WTC11 (cell line): ENCODE data around the gene SRR. TPM values are rescaled to one million over a fixed set of nuclear protein-coding genes. Genes with fewer than 3 reads are reported as not detected.

Experiments used
- ATAC-seq: fragments of 200-7000 bp; cut with Tn5 transposase; 2 replicates; pipeline ENCODE4 v1.10.0; 2021; ENCODE audit warnings: mild to moderate bottlenecking, moderate library complexity
- CTCF ChIA-PET: fragments of 300-600 bp; sonication (Branson Sonifier 250); formaldehyde crosslinking; loops from one replicate; lab custom pipeline; 2021; ENCODE audit warnings: antibody characterized with exemption; lab: Charles Lee
- POLR2A ChIA-PET: fragments of 350-600 bp; sonication (Branson Sonifier 250); formaldehyde crosslinking; loops from one replicate; lab custom pipeline; 2021; ENCODE audit warnings: antibody characterized with exemption; lab: Charles Lee
- DNase-seq: peaks from one replicate; pipeline ENCODE4 v3.0.0; 2021; ENCODE audit warnings: low spot score
- H3K27ac Mint-ChIP-seq: 2 replicates; pipeline ENCODE4 v1.8.0; 2021; ENCODE audit warnings: mixed read lengths
- H3K27me3 Mint-ChIP-seq: 2 replicates; pipeline ENCODE4 v1.8.0; 2021; ENCODE audit warnings: low read depth, mild to moderate bottlenecking, moderate library complexity, mixed read lengths
- H3K36me3 Mint-ChIP-seq: 2 replicates; pipeline ENCODE4 v1.8.0; 2021; ENCODE audit warnings: mixed read lengths
- H3K4me1 Mint-ChIP-seq: 2 replicates; pipeline ENCODE4 v1.8.0; 2022; ENCODE audit warnings: mixed read lengths
- H3K4me3 Mint-ChIP-seq: 2 replicates; pipeline ENCODE4 v1.8.0; 2021; ENCODE audit warnings: mild to moderate bottlenecking, moderate library complexity, mixed read lengths
- H3K9me3 Mint-ChIP-seq: 2 replicates; pipeline ENCODE4 v1.8.0; 2021; ENCODE audit warnings: mixed read lengths
- ATF1 ChIP-seq: sonication (generic); formaldehyde crosslinking; IDR thresholded peaks from 2 replicates; pipeline ENCODE4 v1.8.1; 2023; ENCODE audit warnings: mild to moderate bottlenecking, moderate library complexity, missing genetic modification reagents
- EMX1 ChIP-seq: fragments of 250-450 bp; sonication (Bioruptor Pico); IDR thresholded peaks from 2 replicates; pipeline ENCODE4 v1.8.0; 2021; ENCODE audit warnings: mild to moderate bottlenecking
- ESRRA ChIP-seq: sonication (generic); formaldehyde crosslinking; IDR thresholded peaks from 2 replicates; pipeline ENCODE4 v1.8.1; 2022; ENCODE audit warnings: mild to moderate bottlenecking, missing genetic modification reagents, borderline replicate concordance
- ETV6 ChIP-seq: sonication (generic); formaldehyde crosslinking; IDR thresholded peaks from 2 replicates; pipeline ENCODE4 v1.8.1; 2022; ENCODE audit warnings: mild to moderate bottlenecking, missing genetic modification reagents
- MXD4 ChIP-seq: fragments of 250-450 bp; sonication (Bioruptor Pico); IDR thresholded peaks from 2 replicates; pipeline ENCODE4 v1.8.0; 2021; ENCODE audit warnings: mild to moderate bottlenecking, moderate library complexity, borderline replicate concordance
- NR3C1 ChIP-seq: sonication (generic); formaldehyde crosslinking; conservative IDR thresholded peaks from 2 replicates; pipeline ENCODE4 v1.8.1; 2023; ENCODE audit warnings: low read depth, mild to moderate bottlenecking, missing genetic modification reagents
- PRRX2 ChIP-seq: fragments of 250-450 bp; sonication (Bioruptor Pico); IDR thresholded peaks from 2 replicates; pipeline ENCODE4 v1.8.0; 2021; ENCODE audit warnings: mild to moderate bottlenecking
- RELA ChIP-seq: sonication (generic); formaldehyde crosslinking; IDR thresholded peaks from 2 replicates; pipeline ENCODE4 v1.8.1; 2022; ENCODE audit warnings: missing genetic modification reagents, mild to moderate bottlenecking, borderline replicate concordance
- SP1 ChIP-seq: sonication (generic); formaldehyde crosslinking; conservative IDR thresholded peaks from 2 replicates; pipeline ENCODE4 v1.8.1; 2022; ENCODE audit warnings: missing genetic modification reagents
- TEAD1 ChIP-seq: sonication (generic); formaldehyde crosslinking; IDR thresholded peaks from 2 replicates; pipeline ENCODE4 v1.8.0; 2022; ENCODE audit warnings: mild to moderate bottlenecking, missing genetic modification reagents
- total RNA-seq: library from RNA; stranded (reverse); gene quantifications from 3 replicates; pipeline ENCODE4 v1.2.3, GENCODE V29; 2021
- TF ChIP-seq, protein P1 (sequence below): sonication (generic); formaldehyde crosslinking; IDR thresholded peaks from 2 replicates; pipeline ENCODE4 v1.8.1; 2023; ENCODE audit warnings: mild to moderate bottlenecking, missing genetic modification reagents
- TF ChIP-seq, protein P2 (sequence below): fragments of 250-450 bp; sonication (Bioruptor Pico); IDR thresholded peaks from 2 replicates; pipeline ENCODE4 v1.9.0; 2021; ENCODE audit warnings: moderate library complexity, mild to moderate bottlenecking, inconsistent platforms, borderline replicate concordance
- TF ChIP-seq, protein P3 (sequence below): fragments of 250-450 bp; sonication (Bioruptor Pico); IDR thresholded peaks from 2 replicates; pipeline ENCODE4 v1.9.0; 2021; ENCODE audit warnings: mild to moderate bottlenecking, borderline replicate concordance
- TF ChIP-seq, protein P4 (sequence below): fragments of 250-450 bp; sonication (Bioruptor Pico); IDR thresholded peaks from 2 replicates; pipeline ENCODE4 v1.9.0; 2021; ENCODE audit warnings: mild to moderate bottlenecking
- TF ChIP-seq, protein P5 (sequence below): sonication (generic); formaldehyde crosslinking; IDR thresholded peaks from 2 replicates; pipeline ENCODE4 v1.8.1; 2022; ENCODE audit warnings: low read depth, mild to moderate bottlenecking, moderate library complexity, missing genetic modification reagents, borderline replicate concordance
- TF ChIP-seq, protein P6 (sequence below): fragments of 250-450 bp; sonication (Bioruptor Pico); IDR thresholded peaks from 2 replicates; pipeline ENCODE4 v2.1.2; 2022; ENCODE audit warnings: mild to moderate bottlenecking, moderate library complexity
- TF ChIP-seq, protein P7 (sequence below): sonication (generic); formaldehyde crosslinking; IDR thresholded peaks from 2 replicates; pipeline ENCODE4 v1.8.0; 2022; ENCODE audit warnings: mild to moderate bottlenecking, missing genetic modification reagents

Gene SRR
- total RNA-seq, 1 experiment from 2014 or later: 5.1 TPM

DNA sequence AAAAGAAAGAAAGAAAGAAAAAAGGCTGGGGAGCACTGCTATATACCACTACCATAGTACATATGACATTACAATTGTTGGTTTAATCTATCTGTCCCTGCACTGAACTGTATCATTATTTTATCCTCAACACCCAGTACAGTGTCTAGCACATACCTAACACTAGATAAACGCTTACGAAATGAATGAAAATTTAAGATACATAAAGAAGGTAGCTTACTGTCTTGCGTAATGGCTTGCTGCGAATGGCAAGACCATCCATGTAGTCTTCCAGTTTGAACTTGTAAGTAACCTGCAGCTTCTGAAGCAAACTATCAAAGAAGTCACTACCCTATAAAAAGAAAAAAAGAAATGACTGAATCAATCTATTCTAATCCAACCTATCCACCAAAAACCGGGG, 6.7 kb upstream of the SRR start:
- Mint-ChIP-seq H3K27ac (no peak overlapping the region), H3K4me1 (peaks cover 6% of the 10 kb centered on the region), H3K4me3 (no peak overlapping the region), H3K36me3 (peaks cover 58% of the 10 kb centered on the region), H3K27me3 (peaks cover 4% of the 10 kb centered on the region; the same call in 1 of the 2 replicates), H3K9me3 (no peaks in the 10 kb centered on the region)
- CTCF ChIA-PET: interaction anchor here (2.2 kb wide), 1 partner anchor 56 kb away, joined by 7 read pairs; no protein-coding TSS in a partner anchor
- POLR2A ChIA-PET: no interaction called here
- ATAC-seq (no peak), DNase-seq (no peak)
- TF ChIP-seq RELA (no peak), PRRX2 (CRISPR knock-in tag) (no peak), TEAD1 (no peak)
- TF ChIP-seq, protein P1, sequence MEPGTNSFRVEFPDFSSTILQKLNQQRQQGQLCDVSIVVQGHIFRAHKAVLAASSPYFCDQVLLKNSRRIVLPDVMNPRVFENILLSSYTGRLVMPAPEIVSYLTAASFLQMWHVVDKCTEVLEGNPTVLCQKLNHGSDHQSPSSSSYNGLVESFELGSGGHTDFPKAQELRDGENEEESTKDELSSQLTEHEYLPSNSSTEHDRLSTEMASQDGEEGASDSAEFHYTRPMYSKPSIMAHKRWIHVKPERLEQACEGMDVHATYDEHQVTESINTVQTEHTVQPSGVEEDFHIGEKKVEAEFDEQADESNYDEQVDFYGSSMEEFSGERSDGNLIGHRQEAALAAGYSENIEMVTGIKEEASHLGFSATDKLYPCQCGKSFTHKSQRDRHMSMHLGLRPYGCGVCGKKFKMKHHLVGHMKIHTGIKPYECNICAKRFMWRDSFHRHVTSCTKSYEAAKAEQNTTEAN (CRISPR knock-in tag): no peak
- TF ChIP-seq, protein P2, sequence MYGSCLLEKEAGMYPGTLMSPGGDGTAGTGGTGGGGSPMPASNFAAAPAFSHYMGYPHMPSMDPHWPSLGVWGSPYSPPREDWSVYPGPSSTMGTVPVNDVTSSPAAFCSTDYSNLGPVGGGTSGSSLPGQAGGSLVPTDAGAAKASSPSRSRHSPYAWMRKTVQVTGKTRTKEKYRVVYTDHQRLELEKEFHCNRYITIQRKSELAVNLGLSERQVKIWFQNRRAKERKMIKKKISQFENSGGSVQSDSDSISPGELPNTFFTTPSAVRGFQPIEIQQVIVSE (CRISPR knock-in tag): no peak

DNA sequence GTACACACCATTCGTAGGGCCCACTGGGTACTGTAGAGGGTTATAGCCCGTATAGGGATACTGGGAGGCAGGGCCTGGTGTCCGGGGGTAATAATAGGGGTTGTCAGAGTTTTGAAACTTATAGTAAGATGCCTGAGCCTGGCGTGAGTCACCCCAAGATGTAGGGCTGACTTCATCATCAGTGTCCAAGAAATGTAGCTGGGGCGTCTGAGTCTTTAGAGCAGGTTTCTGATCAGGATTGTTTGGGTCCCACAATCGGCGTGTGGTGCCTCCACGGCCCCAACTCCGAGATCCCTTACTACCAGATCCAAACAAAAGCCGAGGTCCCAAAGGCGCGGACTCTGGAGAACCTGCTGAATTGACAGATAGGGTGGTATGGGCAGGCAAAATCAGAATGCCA, 4.6 kb upstream of the SRR start:
- Mint-ChIP-seq H3K4me1 (peaks cover 11% of the 10 kb centered on the region), H3K36me3 (peaks cover 44% of the 10 kb centered on the region), H3K4me3 (no peak overlapping the region), H3K27ac (no peak overlapping the region), H3K9me3 (no peaks in the 10 kb centered on the region), H3K27me3 (peaks cover 4% of the 10 kb centered on the region; the same call in 1 of the 2 replicates)
- TF ChIP-seq, protein P3, sequence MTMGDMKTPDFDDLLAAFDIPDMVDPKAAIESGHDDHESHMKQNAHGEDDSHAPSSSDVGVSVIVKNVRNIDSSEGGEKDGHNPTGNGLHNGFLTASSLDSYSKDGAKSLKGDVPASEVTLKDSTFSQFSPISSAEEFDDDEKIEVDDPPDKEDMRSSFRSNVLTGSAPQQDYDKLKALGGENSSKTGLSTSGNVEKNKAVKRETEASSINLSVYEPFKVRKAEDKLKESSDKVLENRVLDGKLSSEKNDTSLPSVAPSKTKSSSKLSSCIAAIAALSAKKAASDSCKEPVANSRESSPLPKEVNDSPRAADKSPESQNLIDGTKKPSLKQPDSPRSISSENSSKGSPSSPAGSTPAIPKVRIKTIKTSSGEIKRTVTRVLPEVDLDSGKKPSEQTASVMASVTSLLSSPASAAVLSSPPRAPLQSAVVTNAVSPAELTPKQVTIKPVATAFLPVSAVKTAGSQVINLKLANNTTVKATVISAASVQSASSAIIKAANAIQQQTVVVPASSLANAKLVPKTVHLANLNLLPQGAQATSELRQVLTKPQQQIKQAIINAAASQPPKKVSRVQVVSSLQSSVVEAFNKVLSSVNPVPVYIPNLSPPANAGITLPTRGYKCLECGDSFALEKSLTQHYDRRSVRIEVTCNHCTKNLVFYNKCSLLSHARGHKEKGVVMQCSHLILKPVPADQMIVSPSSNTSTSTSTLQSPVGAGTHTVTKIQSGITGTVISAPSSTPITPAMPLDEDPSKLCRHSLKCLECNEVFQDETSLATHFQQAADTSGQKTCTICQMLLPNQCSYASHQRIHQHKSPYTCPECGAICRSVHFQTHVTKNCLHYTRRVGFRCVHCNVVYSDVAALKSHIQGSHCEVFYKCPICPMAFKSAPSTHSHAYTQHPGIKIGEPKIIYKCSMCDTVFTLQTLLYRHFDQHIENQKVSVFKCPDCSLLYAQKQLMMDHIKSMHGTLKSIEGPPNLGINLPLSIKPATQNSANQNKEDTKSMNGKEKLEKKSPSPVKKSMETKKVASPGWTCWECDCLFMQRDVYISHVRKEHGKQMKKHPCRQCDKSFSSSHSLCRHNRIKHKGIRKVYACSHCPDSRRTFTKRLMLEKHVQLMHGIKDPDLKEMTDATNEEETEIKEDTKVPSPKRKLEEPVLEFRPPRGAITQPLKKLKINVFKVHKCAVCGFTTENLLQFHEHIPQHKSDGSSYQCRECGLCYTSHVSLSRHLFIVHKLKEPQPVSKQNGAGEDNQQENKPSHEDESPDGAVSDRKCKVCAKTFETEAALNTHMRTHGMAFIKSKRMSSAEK (CRISPR knock-in tag): no peak
- TF ChIP-seq, protein P4, sequence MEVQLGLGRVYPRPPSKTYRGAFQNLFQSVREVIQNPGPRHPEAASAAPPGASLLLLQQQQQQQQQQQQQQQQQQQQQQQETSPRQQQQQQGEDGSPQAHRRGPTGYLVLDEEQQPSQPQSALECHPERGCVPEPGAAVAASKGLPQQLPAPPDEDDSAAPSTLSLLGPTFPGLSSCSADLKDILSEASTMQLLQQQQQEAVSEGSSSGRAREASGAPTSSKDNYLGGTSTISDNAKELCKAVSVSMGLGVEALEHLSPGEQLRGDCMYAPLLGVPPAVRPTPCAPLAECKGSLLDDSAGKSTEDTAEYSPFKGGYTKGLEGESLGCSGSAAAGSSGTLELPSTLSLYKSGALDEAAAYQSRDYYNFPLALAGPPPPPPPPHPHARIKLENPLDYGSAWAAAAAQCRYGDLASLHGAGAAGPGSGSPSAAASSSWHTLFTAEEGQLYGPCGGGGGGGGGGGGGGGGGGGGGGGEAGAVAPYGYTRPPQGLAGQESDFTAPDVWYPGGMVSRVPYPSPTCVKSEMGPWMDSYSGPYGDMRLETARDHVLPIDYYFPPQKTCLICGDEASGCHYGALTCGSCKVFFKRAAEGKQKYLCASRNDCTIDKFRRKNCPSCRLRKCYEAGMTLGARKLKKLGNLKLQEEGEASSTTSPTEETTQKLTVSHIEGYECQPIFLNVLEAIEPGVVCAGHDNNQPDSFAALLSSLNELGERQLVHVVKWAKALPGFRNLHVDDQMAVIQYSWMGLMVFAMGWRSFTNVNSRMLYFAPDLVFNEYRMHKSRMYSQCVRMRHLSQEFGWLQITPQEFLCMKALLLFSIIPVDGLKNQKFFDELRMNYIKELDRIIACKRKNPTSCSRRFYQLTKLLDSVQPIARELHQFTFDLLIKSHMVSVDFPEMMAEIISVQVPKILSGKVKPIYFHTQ (CRISPR knock-in tag): no peak
- TF ChIP-seq ESRRA (no peak), ETV6 (CRISPR knock-in tag) (no peak), EMX1 (no peak), SP1 (CRISPR knock-in tag) (no peak), ATF1 (CRISPR knock-in tag) (no peak)
- TF ChIP-seq, protein P2 (CRISPR knock-in tag): no peak
- ChIA-PET POLR2A (no interaction called here), CTCF (no interaction called here)
- ATAC-seq: no peak
- DNase-seq: no peak

DNA sequence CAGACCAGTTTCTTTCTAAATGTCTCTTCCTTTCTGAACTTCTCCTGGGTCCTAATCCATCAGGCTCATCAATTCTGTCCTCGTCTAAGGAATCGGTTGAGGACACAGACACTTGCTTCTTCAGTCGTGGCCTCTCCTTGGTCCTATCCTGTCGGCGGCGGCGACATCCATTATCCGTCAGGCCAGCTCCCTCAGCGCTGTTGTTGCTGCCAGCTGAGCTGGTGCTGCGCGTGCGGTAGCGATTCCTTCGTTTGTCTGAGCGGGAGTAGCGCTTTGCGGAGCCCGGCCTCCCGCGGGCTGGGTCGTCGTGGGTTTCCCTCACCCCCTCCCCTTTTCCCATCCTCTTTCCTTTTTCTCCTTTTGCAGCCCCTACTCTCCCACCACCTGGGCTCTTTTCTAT, 4.0 kb upstream of the SRR start:
- DNase-seq (no peak), ATAC-seq (no peak)
- Mint-ChIP-seq H3K27ac (no peak overlapping the region; the same call in 1 of the 2 replicates), H3K4me1 (peaks cover 11% of the 10 kb centered on the region), H3K4me3 (no peak overlapping the region), H3K36me3 (peaks cover 40% of the 10 kb centered on the region), H3K27me3 (peaks cover 4% of the 10 kb centered on the region), H3K9me3 (no peaks in the 10 kb centered on the region)
- CTCF ChIA-PET: no interaction called here
- POLR2A ChIA-PET: no interaction called here
- TF ChIP-seq, protein P5, sequence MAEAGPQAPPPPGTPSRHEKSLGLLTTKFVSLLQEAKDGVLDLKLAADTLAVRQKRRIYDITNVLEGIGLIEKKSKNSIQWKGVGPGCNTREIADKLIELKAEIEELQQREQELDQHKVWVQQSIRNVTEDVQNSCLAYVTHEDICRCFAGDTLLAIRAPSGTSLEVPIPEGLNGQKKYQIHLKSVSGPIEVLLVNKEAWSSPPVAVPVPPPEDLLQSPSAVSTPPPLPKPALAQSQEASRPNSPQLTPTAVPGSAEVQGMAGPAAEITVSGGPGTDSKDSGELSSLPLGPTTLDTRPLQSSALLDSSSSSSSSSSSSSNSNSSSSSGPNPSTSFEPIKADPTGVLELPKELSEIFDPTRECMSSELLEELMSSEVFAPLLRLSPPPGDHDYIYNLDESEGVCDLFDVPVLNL (CRISPR knock-in tag): no peak
- TF ChIP-seq ESRRA: no peak
- no peak for TF ChIP-seq MXD4 (CRISPR knock-in tag)
- TF ChIP-seq, protein P6, sequence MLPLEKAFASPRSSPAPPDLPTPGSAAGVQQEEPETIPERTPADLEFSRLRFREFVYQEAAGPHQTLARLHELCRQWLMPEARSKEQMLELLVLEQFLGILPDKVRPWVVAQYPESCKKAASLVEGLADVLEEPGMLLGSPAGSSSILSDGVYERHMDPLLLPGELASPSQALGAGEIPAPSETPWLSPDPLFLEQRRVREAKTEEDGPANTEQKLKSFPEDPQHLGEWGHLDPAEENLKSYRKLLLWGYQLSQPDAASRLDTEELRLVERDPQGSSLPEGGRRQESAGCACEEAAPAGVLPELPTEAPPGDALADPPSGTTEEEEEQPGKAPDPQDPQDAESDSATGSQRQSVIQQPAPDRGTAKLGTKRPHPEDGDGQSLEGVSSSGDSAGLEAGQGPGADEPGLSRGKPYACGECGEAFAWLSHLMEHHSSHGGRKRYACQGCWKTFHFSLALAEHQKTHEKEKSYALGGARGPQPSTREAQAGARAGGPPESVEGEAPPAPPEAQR: no peak
- TF ChIP-seq, protein P7, sequence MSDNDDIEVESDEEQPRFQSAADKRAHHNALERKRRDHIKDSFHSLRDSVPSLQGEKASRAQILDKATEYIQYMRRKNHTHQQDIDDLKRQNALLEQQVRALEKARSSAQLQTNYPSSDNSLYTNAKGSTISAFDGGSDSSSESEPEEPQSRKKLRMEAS (CRISPR knock-in tag): no peak
- TF ChIP-seq NR3C1 (CRISPR knock-in tag): no peak
- no peak for TF ChIP-seq EMX1
- no peak for TF ChIP-seq PRRX2 (CRISPR knock-in tag)
- TF ChIP-seq, protein P2 (CRISPR knock-in tag): no peak
